CD4-positive, alpha-beta T cell treated with Interleukin-2 at 100 ng/mL for 4 hours (primary cell): ENCODE data around the gene CTXND1.

ENCODE experiments used
- DNase-seq: peaks from one replicate; pipeline ENCODE4 v3.0.0-alpha.2; 2020; ENCODE audit warnings: low spot score

Gene CTXND1

GRCh38 chr15:80180468-80180867 is 71.5 kb downstream of the CTXND1 start:
- no peak for DNase-seq

GRCh38 chr15:80179935-80180334 is 72.1 kb downstream of the CTXND1 start:
- no peak for DNase-seq

- DNase-seq = no peak
These were observed 72.8 kb downstream of the CTXND1 start for GRCh38 chr15:80179025-80179759.

- DNase-seq = no peak
These were observed 74.9 kb downstream of the CTXND1 start for GRCh38 chr15:80177156-80177555.

- no peak for DNase-seq
These were observed 75.6 kb downstream of the CTXND1 start for GRCh38 chr15:80176443-80176842.

GRCh38 chr15:80175436-80175835 is 76.6 kb downstream of the CTXND1 start:
- no peak for DNase-seq

- DNase-seq = no peak
These were observed 77.8 kb downstream of the CTXND1 start for GRCh38 chr15:80174017-80174746.

GRCh38 chr15:80173022-80173759 is 78.8 kb downstream of the CTXND1 start:
- DNase-seq = peak; percentile 68

- no peak for DNase-seq
These were observed 79.6 kb downstream of the CTXND1 start for GRCh38 chr15:80172401-80172800.

- no peak for DNase-seq
These were observed 80.2 kb downstream of the CTXND1 start for GRCh38 chr15:80171787-80172186.

GRCh38 chr15:80170596-80170995 is 81.4 kb downstream of the CTXND1 start:
- no peak for DNase-seq

- DNase-seq = no peak
These were observed 82.2 kb downstream of the CTXND1 start for GRCh38 chr15:80169768-80170357.

GRCh38 chr15:80168421-80168820 is 83.6 kb downstream of the CTXND1 start:
- DNase-seq = no peak

- no peak for DNase-seq
These were observed 84.1 kb downstream of the CTXND1 start for GRCh38 chr15:80167936-80168335.

GRCh38 chr15:80163897-80164296 is 88.1 kb downstream of the CTXND1 start:
- DNase-seq = no peak

GRCh38 chr15:80163217-80163616 is 88.8 kb downstream of the CTXND1 start:
- no peak for DNase-seq

GRCh38 chr15:80162059-80162554 is 89.9 kb downstream of the CTXND1 start:
- DNase-seq = no peak

- no peak for DNase-seq
These were observed 90.5 kb downstream of the CTXND1 start for GRCh38 chr15:80161468-80162016.

GRCh38 chr15:80160570-80161156 is 91.3 kb downstream of the CTXND1 start:
- peak; percentile 31 for DNase-seq

GRCh38 chr15:80159811-80160569 is 92.0 kb downstream of the CTXND1 start:
- peak; percentile 2 for DNase-seq

- no peak for DNase-seq
These were observed 92.7 kb downstream of the CTXND1 start for GRCh38 chr15:80159301-80159700.
